Ureter (tissue), 1 donor: ENCODE data around the gene IGF2. TPM values are rescaled to one million over a fixed set of nuclear protein-coding genes. Genes with fewer than 3 reads are reported as not detected.
A peak's percentile ranks its signal among the peaks of the same experiment; 100 is the strongest.

Experiments
- DNase-seq: peaks from one replicate; pipeline ENCODE4 v3.0.0-alpha.2; 2020; ENCODE audit warnings: low spot score
- total RNA-seq: library from RNA; stranded (reverse); gene quantifications from one replicate; pipeline ENCODE4 v1.2.4, GENCODE V29; 2023
- donor health status: DM: yes; HTN: yes; CAD: no.

The IGF2 gene
- total RNA-seq, 1 donor from 2014 or later, result 61.1 TPM

DNA sequence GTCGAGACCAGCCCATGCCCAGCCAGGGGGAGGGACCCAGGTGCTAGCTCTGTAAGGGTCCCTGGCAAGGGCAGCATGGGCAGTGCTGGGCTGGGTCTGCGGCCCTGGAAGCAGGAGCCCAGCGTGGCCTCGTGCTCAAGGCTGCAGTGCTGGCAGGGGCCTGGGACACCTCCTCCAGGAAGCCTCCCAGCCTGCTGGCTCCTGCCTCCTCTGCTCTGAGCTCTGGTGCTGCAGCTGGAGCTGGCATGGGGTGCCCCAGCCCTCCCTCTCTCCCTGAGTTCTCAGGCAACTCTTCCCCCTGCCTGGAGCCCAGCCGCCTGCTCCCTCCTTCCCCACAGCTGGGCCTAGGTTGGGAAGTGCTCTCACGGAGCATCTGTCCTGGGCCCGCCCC, 15.0 kb upstream of the IGF2 start:
- no peak for DNase-seq

DNA sequence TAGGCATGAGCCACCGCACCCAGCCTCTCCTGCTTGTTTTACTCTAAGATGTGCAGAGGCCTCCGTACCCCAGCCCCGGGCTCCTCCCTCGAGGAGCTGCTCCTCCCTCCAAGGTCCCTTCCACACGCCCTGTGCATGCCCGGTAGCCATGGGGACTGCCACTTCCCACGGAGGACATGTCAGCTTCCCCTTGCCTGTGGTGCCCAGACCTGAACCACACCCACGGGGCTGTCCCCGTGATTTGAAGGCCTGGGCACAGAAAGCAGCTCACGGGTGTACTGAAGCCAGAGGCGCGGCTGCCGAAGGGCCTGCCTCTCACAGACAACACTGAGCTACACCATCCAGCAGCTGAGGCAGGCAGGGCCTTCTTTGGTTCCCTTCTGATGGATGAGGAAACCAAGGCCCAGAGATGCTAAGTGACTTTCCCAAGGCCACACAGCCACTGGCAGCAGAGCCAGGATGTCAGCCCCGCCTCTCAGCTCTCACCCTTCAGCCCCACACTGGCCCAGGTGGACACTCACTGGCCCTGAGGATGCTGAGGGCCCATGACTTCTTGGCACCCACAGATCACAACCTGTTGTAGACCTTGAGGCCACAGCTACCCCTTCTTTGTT, 14.5 kb upstream of the IGF2 start:
- DNase-seq, result no peak

GRCh38 chr11:2151500-2152257, 12.5 kb upstream of the IGF2 start:
- peak; percentile 82 for DNase-seq

- no peak for DNase-seq
Observed at GRCh38 chr11:2149864-2150847, 11.0 kb upstream of the IGF2 start.

DNA sequence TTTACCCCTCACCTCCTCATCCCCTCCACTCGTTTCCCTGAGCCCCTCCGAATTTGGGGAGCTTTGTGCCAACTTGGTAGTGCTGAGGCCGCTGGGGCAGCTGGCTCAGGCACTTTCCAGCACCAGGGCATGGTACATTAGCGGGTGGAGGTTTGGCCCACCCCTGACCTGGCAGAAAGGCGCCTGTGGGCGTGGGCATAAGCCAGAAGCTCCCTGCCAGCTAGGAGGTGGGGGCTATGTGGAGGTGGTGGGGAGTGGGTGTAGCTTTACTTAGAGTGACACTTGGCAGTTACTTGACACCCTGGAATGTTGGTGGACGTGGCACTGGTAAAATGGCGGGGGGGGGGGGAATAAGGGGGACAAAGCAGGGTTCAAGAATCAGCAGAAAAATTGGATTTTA, 10.3 kb upstream of the IGF2 start:
- DNase-seq, result no peak

DNA sequence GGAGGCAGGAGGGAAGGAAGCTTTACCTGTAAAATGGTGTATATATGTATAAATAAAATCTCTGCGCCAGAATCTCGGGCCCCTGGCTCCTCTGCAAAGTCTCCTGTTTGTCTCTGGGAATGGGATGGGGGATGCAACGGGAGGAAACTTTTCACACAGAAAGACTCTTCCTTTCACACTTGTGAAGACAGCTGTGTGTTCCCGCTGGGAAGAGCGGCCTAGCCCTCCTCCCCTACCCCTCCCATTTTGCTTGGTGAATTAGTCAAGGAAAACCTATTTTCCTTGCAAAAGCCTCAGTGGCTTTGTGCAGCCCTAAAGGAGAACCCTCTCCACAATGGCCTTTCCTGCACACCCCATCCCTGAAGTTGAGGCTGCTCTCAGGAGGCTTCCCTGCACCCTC, 9.4 kb upstream of the IGF2 start:
- no peak for DNase-seq

DNA sequence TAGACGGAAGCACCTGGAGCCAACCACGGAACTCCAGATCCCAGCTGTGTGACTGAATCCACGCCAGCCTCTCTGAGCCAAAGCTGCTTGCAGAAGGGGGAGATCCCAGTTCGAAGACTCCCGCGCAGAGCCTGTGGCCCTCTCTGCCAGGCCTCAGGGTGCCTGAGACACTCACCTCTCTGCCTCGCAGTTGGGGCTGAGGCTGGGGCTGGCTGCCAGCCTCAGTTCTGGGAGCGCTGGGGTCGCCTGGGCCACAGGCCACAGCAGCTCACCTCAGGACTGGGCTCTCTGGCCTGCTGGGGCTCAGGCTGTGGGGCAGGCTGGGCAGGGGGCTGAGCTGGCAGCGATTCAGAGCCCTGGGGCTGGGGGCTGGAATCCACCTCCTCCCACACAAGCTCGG, 8.2 kb upstream of the IGF2 start:
- no peak for DNase-seq

DNA sequence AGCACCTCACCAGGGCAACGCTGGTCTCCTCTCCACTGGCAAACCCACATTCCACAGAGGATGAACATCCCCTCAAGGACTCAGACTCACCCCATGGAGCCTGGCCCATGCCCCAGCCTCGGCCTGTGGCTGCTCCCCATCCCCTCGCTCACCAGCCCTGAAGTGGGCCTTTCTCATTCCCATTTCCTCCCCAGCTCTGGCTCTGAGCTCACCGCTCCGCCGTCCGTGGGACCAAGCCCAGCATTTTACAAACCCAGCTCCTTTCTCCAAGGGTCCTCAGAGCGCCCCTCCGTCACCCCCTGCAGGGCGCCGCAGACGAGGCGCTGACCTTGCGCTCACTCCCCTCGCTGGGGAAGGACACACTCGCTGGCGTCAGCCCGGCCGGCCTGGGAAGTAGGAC, 6.9 kb upstream of the IGF2 start:
- DNase-seq, result no peak

- no peak for DNase-seq
Observed at GRCh38 chr11:2144544-2145248, 5.5 kb upstream of the IGF2 start.

DNA sequence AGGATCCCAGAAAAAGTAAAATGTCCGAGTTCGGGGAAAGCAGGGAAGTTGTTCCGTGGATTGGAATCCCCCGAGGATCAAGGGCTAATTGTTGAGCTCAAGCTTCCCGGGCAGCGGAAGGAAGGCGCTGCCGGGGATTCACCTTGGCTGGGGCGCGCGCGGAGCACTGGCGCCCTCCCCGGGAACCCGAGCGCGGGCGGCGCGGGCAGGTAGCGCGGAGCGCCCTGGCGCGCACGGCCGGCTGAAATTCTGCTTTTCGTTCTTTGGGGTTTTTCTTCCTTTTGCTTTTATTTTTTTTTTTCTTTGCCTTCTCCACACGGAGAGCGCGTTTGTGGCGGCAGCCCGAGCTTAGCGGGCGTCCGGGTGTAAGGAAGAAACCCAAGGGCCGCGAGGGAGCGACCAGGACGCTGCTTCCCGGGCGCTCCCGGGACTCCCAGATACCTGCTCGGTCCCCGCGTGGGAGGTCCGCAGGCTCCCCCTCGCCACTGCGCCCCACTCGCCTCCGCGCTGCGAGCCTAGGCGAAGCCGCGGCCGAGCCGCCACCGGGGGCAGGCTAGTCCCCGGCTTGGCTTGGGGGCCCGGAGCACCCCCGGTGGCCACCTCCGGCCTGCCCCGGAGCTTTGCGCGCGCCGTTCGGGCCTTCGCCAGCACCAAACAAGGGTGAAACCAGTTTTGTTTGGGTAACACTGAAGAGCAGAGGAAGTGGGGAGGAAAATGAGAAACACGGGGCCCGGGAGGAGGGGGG, 4.8 kb upstream of the IGF2 start:
- no peak for DNase-seq

DNA sequence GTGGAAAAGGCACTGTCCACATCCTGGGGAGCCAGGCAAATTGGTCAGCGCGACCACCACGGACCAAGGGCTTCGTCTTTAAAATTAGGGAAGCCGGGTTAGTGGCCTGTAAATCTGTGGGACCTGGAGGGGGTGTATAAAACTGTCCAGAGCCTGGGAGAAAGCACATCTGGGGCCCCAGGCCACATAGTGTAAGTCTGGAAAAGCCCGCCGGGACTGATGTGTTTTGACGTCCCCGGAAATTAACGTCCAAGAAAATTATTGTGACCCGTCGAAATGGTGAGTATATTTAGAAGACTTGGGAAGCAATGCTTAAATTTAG, 4.2 kb upstream of the IGF2 start:
- no peak for DNase-seq

GRCh38 chr11:2142762-2143202, 3.6 kb upstream of the IGF2 start:
- DNase-seq, result no peak

DNA sequence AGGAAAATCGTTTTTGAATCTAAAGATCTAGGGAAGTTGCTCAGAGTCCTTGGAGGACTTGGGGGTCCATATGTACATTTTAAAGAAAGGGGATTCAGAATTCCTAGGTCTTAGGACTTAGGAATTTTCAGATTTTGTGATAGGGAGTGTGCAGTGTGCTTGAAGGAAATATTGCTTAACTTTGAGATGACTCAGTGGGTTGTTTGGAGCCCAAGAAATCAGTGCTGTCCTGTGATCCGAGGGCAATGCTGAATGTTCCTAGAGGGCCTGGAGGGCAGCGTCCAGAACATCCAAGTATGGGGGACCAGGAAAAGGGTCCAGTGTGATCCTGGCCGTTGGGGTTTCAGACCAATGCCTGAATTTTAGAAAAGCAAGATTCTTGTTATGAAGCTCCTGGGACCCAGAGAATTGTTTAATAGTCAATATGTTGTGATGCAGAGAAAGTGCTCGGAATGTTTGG, 3.1 kb upstream of the IGF2 start:
- no peak for DNase-seq

DNA sequence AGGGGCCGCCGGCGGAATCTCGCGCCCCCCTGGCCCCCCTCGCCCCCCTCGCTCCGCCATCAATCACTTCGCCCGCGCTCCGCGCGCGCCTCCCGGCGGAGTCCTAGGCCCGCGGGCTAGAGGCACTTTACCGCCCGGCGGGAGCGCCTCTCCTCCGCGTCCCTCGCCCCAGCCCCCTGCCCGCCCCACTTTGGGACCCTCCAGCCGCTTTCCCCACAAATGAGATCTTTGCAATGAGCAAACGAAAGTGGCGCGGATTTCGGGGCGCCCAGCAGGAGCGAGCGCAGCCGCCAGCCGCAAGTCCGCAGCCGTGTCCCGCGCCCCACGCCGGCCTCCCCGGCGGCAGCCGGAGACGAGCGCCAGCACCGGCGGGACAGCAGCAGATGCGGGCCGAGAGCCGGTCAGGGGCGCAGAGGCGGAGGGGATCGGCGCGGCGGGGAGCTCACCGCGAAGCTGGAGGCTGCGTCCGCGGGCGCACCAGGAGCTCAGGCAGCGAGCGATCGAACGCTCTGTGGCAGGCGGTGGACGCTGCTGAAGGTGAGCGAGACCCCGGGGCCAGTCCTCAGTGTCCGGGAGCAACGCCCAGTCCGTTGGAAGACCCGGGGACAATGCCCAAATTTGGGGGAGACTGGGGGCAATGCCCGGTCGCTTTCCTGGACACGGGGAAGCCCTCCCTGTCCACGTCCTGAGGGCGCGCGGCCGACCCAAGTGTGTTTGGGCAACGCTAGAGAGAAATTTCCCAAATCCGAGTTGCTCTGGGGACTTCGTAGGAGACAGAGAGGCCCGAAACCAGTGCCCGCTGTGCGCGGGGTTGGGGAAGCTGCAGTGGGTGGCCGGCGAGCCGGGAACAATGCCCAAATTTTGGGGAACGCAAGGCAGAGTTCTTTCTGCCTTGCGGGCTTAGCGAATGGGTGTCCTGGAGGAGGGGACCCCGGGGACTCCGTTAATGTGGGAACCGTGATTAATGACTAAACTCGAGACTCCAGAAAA, 1.5 kb upstream of the IGF2 start:
- no peak for DNase-seq

DNA sequence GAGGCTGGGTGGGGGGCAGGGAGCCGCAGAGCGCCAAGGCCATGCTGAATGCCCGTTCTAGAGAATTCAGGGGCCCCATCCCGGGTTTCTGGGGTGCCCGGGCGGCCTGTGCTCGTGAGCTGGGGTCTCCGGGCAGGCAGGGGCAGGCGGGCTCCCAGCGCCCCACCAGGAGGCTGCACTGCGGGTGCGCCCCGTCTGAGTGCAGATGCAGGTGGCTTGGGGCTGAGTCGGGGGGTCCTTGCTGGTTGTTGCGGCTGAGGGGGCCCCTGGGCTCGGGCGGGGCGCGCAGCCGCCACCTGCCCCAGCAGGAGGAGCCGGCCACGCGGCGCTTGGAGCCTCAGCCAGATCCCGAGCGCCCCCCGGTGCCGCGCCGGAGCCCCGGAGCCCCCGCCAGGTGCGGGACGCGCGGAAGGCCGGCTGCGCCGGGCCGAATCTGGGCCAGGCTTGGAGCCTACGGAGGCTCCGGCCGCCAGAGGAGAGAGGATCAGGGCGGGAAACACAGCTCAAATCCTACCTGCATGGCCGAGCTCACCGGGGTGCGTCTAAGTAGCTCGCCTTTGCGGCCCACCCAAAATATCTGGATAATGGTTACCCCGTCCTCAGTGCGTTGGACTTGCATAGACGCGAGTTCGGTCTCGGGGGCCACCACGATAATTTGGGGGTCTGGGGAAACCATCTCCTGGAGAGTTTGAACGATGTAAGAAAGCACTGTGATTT, 590 bp upstream of the IGF2 start:
- no peak for DNase-seq

DNA sequence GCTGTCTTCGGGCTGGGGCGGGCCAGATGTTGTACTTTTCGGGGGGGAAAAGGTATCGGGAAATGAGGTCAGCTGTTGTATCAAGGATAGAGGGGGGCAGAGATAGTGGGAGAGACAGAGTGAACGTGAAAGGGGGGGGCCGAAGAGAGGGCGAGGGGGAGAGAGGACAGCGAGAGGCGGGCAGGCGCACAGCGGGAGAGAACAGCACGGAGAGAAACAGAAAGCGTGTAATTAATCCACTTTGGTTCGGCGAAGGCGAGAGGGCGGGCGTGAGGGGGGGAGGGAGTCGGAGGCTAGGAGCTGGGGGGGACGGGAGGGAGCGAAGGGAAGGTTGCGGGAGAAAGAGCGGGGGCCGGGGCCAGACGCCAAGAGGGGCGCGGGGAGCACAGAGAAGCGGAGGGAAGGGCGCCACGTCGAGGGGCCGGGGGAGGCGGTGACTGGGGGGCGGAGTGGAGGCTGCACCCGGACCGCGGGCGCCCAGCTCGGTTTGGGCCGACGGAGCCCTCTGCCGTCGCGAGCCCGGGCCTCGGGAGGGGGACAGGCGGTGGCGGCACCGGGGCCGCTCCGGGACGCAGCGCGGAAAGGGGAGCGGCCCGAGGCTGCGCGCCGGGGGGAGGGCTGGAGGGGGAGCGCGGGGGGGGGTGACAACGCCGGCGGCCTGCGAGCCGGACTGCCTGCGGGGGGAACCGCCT, 612 bp downstream of the IGF2 start:
- no peak for DNase-seq

- no peak for DNase-seq
Observed at GRCh38 chr11:2138068-2138430, 1.1 kb downstream of the IGF2 start.

DNA sequence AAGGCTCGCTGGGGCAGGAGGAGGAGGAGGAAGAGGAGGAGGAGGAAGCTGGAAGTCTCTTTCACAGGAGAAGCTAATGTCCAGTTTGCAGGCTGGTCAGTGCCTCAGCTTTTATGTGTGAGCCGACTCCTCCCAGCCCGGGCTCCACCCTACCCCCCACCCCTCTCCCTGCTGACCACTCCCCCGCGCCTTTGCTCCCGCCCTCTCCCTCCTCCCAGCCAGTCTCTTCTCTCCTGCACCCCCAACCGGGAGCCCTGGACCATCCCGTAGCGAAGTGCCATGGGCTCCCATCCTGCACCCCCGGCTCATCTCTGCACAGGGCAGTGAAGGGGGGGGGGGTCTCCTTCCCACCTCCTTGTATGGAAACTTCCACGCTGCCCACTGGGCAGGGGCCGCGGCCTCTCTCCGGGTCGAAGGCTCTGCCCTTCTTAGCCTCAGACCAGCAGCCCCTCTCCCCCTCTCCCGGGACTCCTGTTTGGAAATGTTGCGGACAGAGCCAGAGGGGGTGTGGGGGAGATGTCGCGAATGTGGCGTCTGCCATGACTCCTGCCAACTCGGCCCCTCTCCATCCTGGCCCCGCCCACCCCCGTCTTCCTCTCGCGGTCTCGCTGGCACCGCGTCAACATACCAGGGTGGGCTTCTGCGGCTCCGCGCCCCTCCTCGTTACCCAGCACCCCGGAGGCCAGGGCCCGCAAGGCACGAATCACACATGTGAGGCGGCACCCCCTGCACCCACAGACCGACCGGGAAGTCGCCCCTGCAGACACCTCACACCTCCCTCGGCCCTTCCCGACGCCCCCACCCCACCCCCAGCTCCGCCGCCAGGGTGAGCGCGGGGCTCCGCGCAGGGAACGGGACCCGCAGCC, 1.8 kb downstream of the IGF2 start:
- peak; percentile 71 for DNase-seq
